HCT116 (cell line): ENCODE results near the gene ERC2. TPM values are rescaled to one million over a fixed set of nuclear protein-coding genes. Genes with fewer than 3 reads are reported as not detected.

Experiments used
- ATAC-seq: fragments of 200-7000 bp; cut with Tn5 transposase; 2 replicates; pipeline ENCODE4 v1.9.1; 2020; ENCODE audit warnings: mild to moderate bottlenecking, moderate library complexity
- BruUV-seq: library from RNA; stranded (reverse); fragments of 400-500 nt; replicated peaks from 2 replicates; lab custom pipeline; 2021; lab: Mats Ljungman, UMichigan
- CTCF ChIA-PET: fragments of 300-600 bp; sonication (Branson Sonifier 250); formaldehyde crosslinking; loops from one replicate; lab custom pipeline; 2021; ENCODE audit warnings: antibody characterized with exemption; lab: Charles Lee
- POLR2A ChIA-PET: fragments of 300-600, 350-600 bp; sonication (Branson Sonifier 250); formaldehyde crosslinking; loops from one replicate; lab custom pipeline; 2021; ENCODE audit warnings: antibody characterized with exemption; lab: Charles Lee
- RAD21 ChIA-PET, 2 experiments: fragments of 300-600 bp; sonication (Branson Sonifier 250); formaldehyde crosslinking; loops; one replicate each; lab custom pipeline; 2023; ENCODE audit warnings: low total read pairs in 2 of 2; ENCODE audit not compliant: uncharacterized antibody in 2 of 2, unreplicated experiment in 2 of 2, low non-redundant PET in 1 of 2; lab: Charles Lee
- DNase-seq: peaks from one replicate; pipeline ENCODE4 v3.0.0-alpha.2; 2010; ENCODE audit warnings: low read depth, low spot score
- H2AFZ ChIP-seq: fragments of 200-600 bp; shearing (Covaris generic), sonication (generic); 2 replicates; pipeline ENCODE4 v1.6.1; 2017; ENCODE audit warnings: low read depth, mixed run types, mixed read lengths, antibody characterized with exemption, low read length; ENCODE audit not compliant: poor library complexity, severe bottlenecking
- H3K27ac ChIP-seq: 2 replicates; pipeline ENCODE4 v1.5.1; 2012; ENCODE audit warnings: low read depth, low read length
- H3K27me3 ChIP-seq: fragments of 200-600 bp; sonication (generic); 2 replicates; pipeline ENCODE4 v1.6.1; 2016; ENCODE audit warnings: mixed run types, low read length, mixed read lengths; ENCODE audit not compliant: insufficient read depth
- H3K36me3 ChIP-seq, 2 experiments: fragments of 200-500 bp in 1 of 2; fragments of 200-600 bp in 1 of 2; sonication (Bioruptor generic) in 1 of 2; sonication (generic) in 1 of 2; 2 replicates each; pipeline versions ENCODE4 v1.5.1 to v1.6.1; 2014 to 2016; ENCODE audit warnings: low read length in 2 of 2, inconsistent platforms in 1 of 2, mixed read lengths in 1 of 2, mixed run types in 1 of 2; ENCODE audit not compliant: insufficient read depth in 2 of 2, control insufficient read depth in 1 of 2
- H3K4me1 ChIP-seq, 2 experiments: fragments of 200-600 bp in 1 of 2; sonication (generic) in 1 of 2; 2 replicates each; pipeline versions ENCODE4 v1.5.1 to v1.6.1; 2012 to 2017; ENCODE audit warnings: low read length in 2 of 2, inconsistent platforms in 1 of 2, mild to moderate bottlenecking in 1 of 2, mixed read lengths in 1 of 2, mixed run types in 1 of 2, moderate library complexity in 1 of 2; ENCODE audit not compliant: insufficient read depth in 2 of 2, control insufficient read depth in 1 of 2
- H3K4me2 ChIP-seq: fragments of 200-600 bp; sonication (generic); 2 replicates; pipeline ENCODE4 v1.6.1; 2017; ENCODE audit warnings: mixed run types, low read length, mixed read lengths
- H3K4me3 ChIP-seq, 2 experiments: fragments of 200-600 bp in 1 of 2; sonication (generic) in 1 of 2; replicated peaks in 1 of 2; 2 replicates each; pipeline ENCODE4 v1.5.1; 2011 to 2016; ENCODE audit warnings: low read length in 2 of 2, control low read depth in 1 of 2, low read depth in 1 of 2, mild to moderate bottlenecking in 1 of 2, mixed read lengths in 1 of 2, mixed run types in 1 of 2
- H3K79me2 ChIP-seq: fragments of 200-600 bp; sonication (generic); 2 replicates; pipeline ENCODE4 v1.6.1; 2017; ENCODE audit warnings: mild to moderate bottlenecking, mixed run types, low read length, moderate library complexity, mixed read lengths; ENCODE audit not compliant: insufficient read depth
- H3K9ac ChIP-seq: fragments of 200-600 bp; sonication (generic); 2 replicates; pipeline ENCODE4 v1.6.1; 2016; ENCODE audit warnings: low read length, mixed read lengths
- H3K9me2 ChIP-seq: fragments of 200-600 bp; sonication (generic), shearing (Covaris generic); 2 replicates; pipeline ENCODE4 v1.6.1; 2017; ENCODE audit warnings: mixed run types, mild to moderate bottlenecking, moderate library complexity; ENCODE audit not compliant: insufficient read depth
- H3K9me3 ChIP-seq, 2 experiments: fragments of 200-500 bp in 1 of 2; fragments of 200-600 bp in 1 of 2; sonication (Bioruptor generic) in 1 of 2; sonication (generic) in 1 of 2; 2 replicates each; pipeline ENCODE4 v1.6.1; 2014 to 2017; ENCODE audit warnings: low read length in 2 of 2, mixed read lengths in 2 of 2, inconsistent platforms in 1 of 2, low read depth in 1 of 2, mild to moderate bottlenecking in 1 of 2, mixed run types in 1 of 2, moderate library complexity in 1 of 2; ENCODE audit not compliant: control insufficient read depth in 1 of 2, insufficient read depth in 1 of 2
- H4K20me1 ChIP-seq: fragments of 200-600 bp; sonication (generic), shearing (Covaris generic); 2 replicates; pipeline ENCODE4 v1.6.1; 2017; ENCODE audit warnings: mixed run types, mild to moderate bottlenecking, moderate library complexity; ENCODE audit not compliant: insufficient read depth
- ATF3 ChIP-seq: IDR thresholded peaks from 2 replicates; pipeline ENCODE4 v1.6.1; 2012
- CBX3 ChIP-seq: IDR thresholded peaks from 2 replicates; pipeline ENCODE4 v1.6.1; 2012; ENCODE audit warnings: low read depth
- CEBPB ChIP-seq: IDR thresholded peaks from 2 replicates; pipeline ENCODE4 v1.6.1; 2012; ENCODE audit warnings: low read depth
- CTCF ChIP-seq, 3 experiments: fragments of 200-600 bp in 1 of 3; sonication (generic) in 1 of 3; IDR thresholded peaks in 2 of 3; conservative IDR thresholded peaks in 1 of 3; 2 replicates each; pipeline ENCODE4 v1.5.1; 2012 to 2017; ENCODE audit warnings: low read depth in 2 of 3, low read length in 2 of 3, antibody characterized with exemption in 1 of 3, borderline replicate concordance in 1 of 3, control low read depth in 1 of 3, mild to moderate bottlenecking in 1 of 3, mixed read lengths in 1 of 3, mixed run types in 1 of 3, moderate library complexity in 1 of 3; ENCODE audit not compliant: insufficient read depth in 1 of 3
- EGR1 ChIP-seq: IDR thresholded peaks from 2 replicates; pipeline ENCODE4 v1.6.1; 2012; ENCODE audit warnings: low read depth
- ELF1 ChIP-seq: IDR thresholded peaks from 2 replicates; pipeline ENCODE4 v1.6.1; 2012; ENCODE audit warnings: low read depth, borderline replicate concordance
- FOSL1 ChIP-seq: IDR thresholded peaks from 2 replicates; pipeline ENCODE4 v1.6.1; 2012; ENCODE audit warnings: low read depth
- JUND ChIP-seq: IDR thresholded peaks from 2 replicates; pipeline ENCODE4 v1.6.1; 2012
- MAX ChIP-seq: IDR thresholded peaks from 2 replicates; pipeline ENCODE4 v1.6.1; 2012
- RAD21 ChIP-seq: IDR thresholded peaks from 2 replicates; pipeline ENCODE4 v1.6.1; 2012; ENCODE audit warnings: low read depth, mild to moderate bottlenecking
- REST ChIP-seq: IDR thresholded peaks from 2 replicates; pipeline ENCODE4 v1.6.1; 2012; ENCODE audit warnings: low read depth
- SP1 ChIP-seq: IDR thresholded peaks from 2 replicates; pipeline ENCODE4 v1.6.1; 2012; ENCODE audit warnings: low read depth
- SRF ChIP-seq: IDR thresholded peaks from 2 replicates; pipeline ENCODE4 v1.6.1; 2012; ENCODE audit warnings: low read depth
- ZFX ChIP-seq: fragments of 450-650 bp; IDR thresholded peaks from 2 replicates; pipeline ENCODE4 v1.6.1; 2017
- ZNF274 ChIP-seq: fragments of 200-500 bp; sonication (Bioruptor generic); IDR thresholded peaks from 2 replicates; pipeline ENCODE4 v1.6.1; 2014; ENCODE audit warnings: mild to moderate bottlenecking, low read depth, low read length, inconsistent platforms
- intact Hi-C: fragments of 100-400 bp; cut with micrococcal nuclease; formaldehyde crosslinking; loops from 2 replicates; pipeline ENCODE4 v1.10.0; 2022
- total RNA-seq: library from RNA; stranded (reverse); gene quantifications from one replicate; pipeline ENCODE4 v1.2.1, GENCODE V29; 2021; ENCODE audit not compliant: unreplicated experiment

Gene ERC2
- total RNA-seq, 1 experiment from 2014 or later, result not detected

GRCh38 chr3:55469957-55470526, 998.2 kb downstream of the ERC2 start:
- Histone ChIP-seq H3K27me3 (no peaks in the 10 kb centered on the region), H3K9me2 (no peaks in the 10 kb centered on the region), H2AFZ (no peak overlapping the region), H3K4me2 (no peak overlapping the region), H4K20me1 (no peaks in the 10 kb centered on the region), H3K4me1 (no peaks in the 10 kb centered on the region), H3K36me3 (no peaks in the 10 kb centered on the region), H3K9ac (no peak overlapping the region), H3K27ac (no peak overlapping the region), H3K4me3 (no peak overlapping the region), H3K79me2 (no peaks in the 10 kb centered on the region), H3K9me3 (no peaks in the 10 kb centered on the region; a peak in 2 of 4 replicates)
- intact Hi-C loops, result no loop called here
- ChIA-PET CTCF (no interaction called here), RAD21 (no interaction called here), POLR2A (no interaction called here)
- no TSS peak for BruUV-seq
- DNase-seq, result no peak
- ATAC-seq, result no peak
- TF ChIP-seq ELF1 (no peak), EGR1 (no peak), FOSL1 (no peak), CBX3 (no peak), SRF (no peak)

GRCh38 chr3:55468251-55468650, 1000.0 kb downstream of the ERC2 start:
- Histone ChIP-seq H4K20me1 (no peaks in the 10 kb centered on the region), H3K9ac (no peak overlapping the region), H3K4me2 (no peak overlapping the region), H3K9me2 (no peaks in the 10 kb centered on the region), H3K27me3 (no peaks in the 10 kb centered on the region), H3K9me3 (peaks cover 0 to 6% of the 10 kb centered on the region in 2 experiments; a peak in 2 of 4 replicates), H3K4me3 (no peak overlapping the region), H2AFZ (no peak overlapping the region), H3K27ac (no peak overlapping the region), H3K79me2 (no peaks in the 10 kb centered on the region), H3K4me1 (no peaks in the 10 kb centered on the region), H3K36me3 (no peaks in the 10 kb centered on the region)
- RAD21 ChIA-PET, result no interaction called here
- intact Hi-C loops, result no loop called here
- TF ChIP-seq EGR1 (no peak), MAX (no peak), ZFX (no peak), SP1 (no peak), ZNF274 (no peak), CEBPB (no peak), FOSL1 (no peak), ELF1 (no peak), SRF (no peak), CTCF (IDR thresholded peaks at IDR 0.05 in 2 of 3, conservative IDR thresholded peaks at IDR 0.05 in 1 of 3; ENCODE audit: borderline replicate concordance in 1 of 3, insufficient read depth in 1 of 3, low read depth in 2 of 3, low read length in 2 of 3) (no peak), REST (no peak), ATF3 (no peak), RAD21 (no peak), JUND (no peak), CBX3 (no peak)
- no peak for ATAC-seq
- CTCF ChIA-PET, result no interaction called here
- BruUV-seq, result no TSS peak
- POLR2A ChIA-PET, result no interaction called here
- no peak for DNase-seq
